Liver (tissue), 3 donors: ENCODE measurements around the gene RCOR1.

Experiments used
- ATF3 ChIP-seq: IDR thresholded peaks from 2 replicates; pipeline ENCODE4 v1.6.1; 2016; ENCODE audit warnings: antibody characterized with exemption
- CTCF ChIP-seq: fragments of 150-350 bp; IDR thresholded peaks from 2 replicates; pipeline ENCODE4 v1.5.1; 2017; ENCODE audit warnings: improper control_type of control experiment, low read depth, low read length; ENCODE audit not compliant: missing input control
- EGR1 ChIP-seq, 2 donors: IDR thresholded peaks; 2 replicates each; pipeline ENCODE4 v1.6.1; 2016 to 2018; ENCODE audit warnings: antibody characterized with exemption in 2 of 2, low read depth in 2 of 2
- FOXA1 ChIP-seq: IDR thresholded peaks from 2 replicates; pipeline ENCODE4 v1.6.1; 2016; ENCODE audit warnings: antibody characterized with exemption
- GABPA ChIP-seq, 2 donors: IDR thresholded peaks in 1 of 2; conservative IDR thresholded peaks in 1 of 2; 2 replicates each; pipeline ENCODE4 v1.6.1; 2016; ENCODE audit warnings: antibody characterized with exemption in 2 of 2, mild to moderate bottlenecking in 1 of 2, moderate library complexity in 1 of 2
- donor health status: healthy.
- donor health status: healthy.

- TF ChIP-seq ATF3 (no peak), FOXA1 (no peak), EGR1 (IDR thresholded peaks at IDR 0.05; ENCODE audit: low read depth in 2 of 2) (no peak), GABPA (IDR thresholded peaks at IDR 0.05 in 1 of 2, conservative IDR thresholded peaks at IDR 0.05 in 1 of 2) (no peak), CTCF (no peak)
These were observed 157.9 kb downstream of the RCOR1 start for GRCh38 chr14:102750376-102750775.
